Loucy (cell line): ENCODE results near the gene CDK6.

Experiments
- CTCF ChIP-seq: fragments of 200-600 bp; sonication (generic); conservative IDR thresholded peaks from 2 replicates; pipeline ENCODE4 v1.5.1; 2014; ENCODE audit warnings: mild to moderate bottlenecking, antibody characterized with exemption, low read length
- EZH2phosphoT487 ChIP-seq: fragments of 200-600 bp; IDR thresholded peaks from 2 replicates; pipeline ENCODE4 v1.6.1; 2018; ENCODE audit warnings: antibody characterized with exemption, mild to moderate bottlenecking, moderate library complexity, borderline replicate concordance

- TF ChIP-seq CTCF (no peak), EZH2phosphoT487 (no peak)
Observed at GRCh38 chr7:92567460-92567859, 268.9 kb downstream of the CDK6 start.
